Measurements from ENCODE around the gene MICU1. TPM values are rescaled to one million over a fixed set of nuclear protein-coding genes. Genes with fewer than 3 reads are reported as not detected.

MICU1 gene
- total and polyA plus RNA-seq, 8 donors = 25.9 to 212 (median 42.4) TPM

DNA sequence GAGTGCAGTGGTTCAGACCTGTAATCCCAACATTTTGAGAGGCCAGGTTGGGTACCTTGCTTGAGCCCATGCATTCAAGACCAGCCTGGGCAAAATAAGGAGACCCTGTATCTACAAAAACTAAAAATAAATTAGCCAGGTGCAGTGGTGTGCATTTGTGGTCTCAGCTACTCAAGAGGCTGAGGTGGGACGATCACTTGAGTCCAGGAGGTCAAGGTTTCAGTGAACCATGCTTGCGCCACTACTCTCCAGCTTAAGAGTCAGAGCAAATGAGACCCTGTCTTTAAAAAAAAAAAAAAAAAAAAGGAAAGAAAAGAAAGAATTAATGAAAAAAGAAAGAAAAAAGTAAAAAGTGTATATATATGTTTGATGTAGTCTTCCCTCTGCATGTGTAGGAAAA lies 24.7 kb downstream of the MICU1 start:
- H3K36me3 ChIP-seq = peaks cover 0 to 4% (median 0%) of the 10 kb centered on the region in 4 donors
- no peak overlapping the region for H3K4me3 ChIP-seq
- WGBS, 5 donors = 93 to 98% (median 95%) methylated on average over 2 of the region's 2 CpGs
- H3K27me3 ChIP-seq = no peaks in the 10 kb centered on the region
- H3K27ac ChIP-seq = no peak overlapping the region
- H3K4me1 ChIP-seq = peaks cover 0 to 19% (median 8%) of the 10 kb centered on the region in 4 donors
- no peak for DNase-seq
- TF ChIP-seq EP300 (IDR thresholded peaks at IDR 0.05) (no peak), POLR2A (IDR thresholded peaks at IDR 0.05) (no peak), POLR2AphosphoS5 (IDR thresholded peaks at IDR 0.05) (no peak)
- TF ChIP-seq, protein P1, sequence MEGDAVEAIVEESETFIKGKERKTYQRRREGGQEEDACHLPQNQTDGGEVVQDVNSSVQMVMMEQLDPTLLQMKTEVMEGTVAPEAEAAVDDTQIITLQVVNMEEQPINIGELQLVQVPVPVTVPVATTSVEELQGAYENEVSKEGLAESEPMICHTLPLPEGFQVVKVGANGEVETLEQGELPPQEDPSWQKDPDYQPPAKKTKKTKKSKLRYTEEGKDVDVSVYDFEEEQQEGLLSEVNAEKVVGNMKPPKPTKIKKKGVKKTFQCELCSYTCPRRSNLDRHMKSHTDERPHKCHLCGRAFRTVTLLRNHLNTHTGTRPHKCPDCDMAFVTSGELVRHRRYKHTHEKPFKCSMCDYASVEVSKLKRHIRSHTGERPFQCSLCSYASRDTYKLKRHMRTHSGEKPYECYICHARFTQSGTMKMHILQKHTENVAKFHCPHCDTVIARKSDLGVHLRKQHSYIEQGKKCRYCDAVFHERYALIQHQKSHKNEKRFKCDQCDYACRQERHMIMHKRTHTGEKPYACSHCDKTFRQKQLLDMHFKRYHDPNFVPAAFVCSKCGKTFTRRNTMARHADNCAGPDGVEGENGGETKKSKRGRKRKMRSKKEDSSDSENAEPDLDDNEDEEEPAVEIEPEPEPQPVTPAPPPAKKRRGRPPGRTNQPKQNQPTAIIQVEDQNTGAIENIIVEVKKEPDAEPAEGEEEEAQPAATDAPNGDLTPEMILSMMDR (IDR thresholded peaks at IDR 0.05) = no peak
- no peaks in the 10 kb centered on the region for H3K9me3 ChIP-seq
- intact Hi-C loops (cut with DNase I; ENCODE audit: low total_unique reads) = no loop called here

DNA sequence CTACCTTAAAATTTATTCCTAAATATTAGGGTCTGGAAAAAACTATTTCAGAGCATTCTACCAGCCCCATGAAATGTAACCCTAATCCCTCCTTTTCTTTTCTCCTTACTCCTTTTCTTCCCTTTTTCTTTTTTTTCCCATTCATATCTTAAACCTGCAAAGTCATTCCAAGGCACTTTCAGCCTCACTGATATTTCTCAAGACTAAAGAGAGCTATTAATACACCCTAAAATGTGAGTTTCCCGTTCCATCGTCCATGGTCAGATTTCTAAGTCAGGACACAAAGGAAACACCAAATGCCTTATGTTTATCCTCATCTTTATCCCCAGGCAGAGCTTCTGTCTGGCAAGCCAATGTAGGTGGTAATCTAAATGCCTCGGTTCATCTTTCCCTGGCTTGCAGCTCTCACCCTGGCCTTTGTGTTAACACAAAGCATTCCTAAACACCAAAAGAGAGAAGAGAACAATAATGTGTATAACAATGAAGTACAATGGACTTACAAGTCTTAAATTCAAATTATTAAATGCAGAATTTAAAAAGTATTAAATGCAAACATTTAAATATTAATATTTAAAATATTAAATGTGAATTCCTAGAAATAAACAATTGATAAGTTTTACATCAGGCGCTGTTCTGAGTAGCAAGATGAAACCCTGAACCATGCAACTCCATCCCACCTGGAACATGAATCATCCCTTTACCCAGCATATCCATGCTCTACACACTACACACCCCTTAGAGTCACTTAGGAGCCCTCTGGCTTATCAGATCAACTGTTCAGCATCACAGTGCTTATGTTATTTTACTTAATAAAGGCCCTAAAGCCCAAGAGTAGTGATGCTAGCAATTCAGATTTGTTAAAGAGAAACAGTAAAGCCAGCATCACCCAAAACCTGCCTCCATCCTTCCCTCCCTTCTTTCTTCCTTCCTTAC lies 26.8 kb downstream of the MICU1 start:
- intact Hi-C loops (cut with DNase I; ENCODE audit: low total_unique reads) = no loop called here
- H3K4me3 ChIP-seq = no peak overlapping the region
- H3K27ac ChIP-seq = no peak overlapping the region
- H3K36me3 ChIP-seq = peaks cover 0 to 4% (median 0%) of the 10 kb centered on the region in 4 donors
- no peaks in the 10 kb centered on the region for H3K27me3 ChIP-seq
- DNase-seq = no peak
- H3K9me3 ChIP-seq = no peaks in the 10 kb centered on the region
- 73 to 89% (median 83%) methylated on average over 4 of the region's 4 CpGs for WGBS, 5 donors
- peaks cover 0 to under 1% (median 0%) of the 10 kb centered on the region in 4 donors for H3K4me1 ChIP-seq
- TF ChIP-seq POLR2AphosphoS5 (IDR thresholded peaks at IDR 0.05) (no peak), EP300 (IDR thresholded peaks at IDR 0.05) (no peak), POLR2A (IDR thresholded peaks at IDR 0.05) (no peak)
- TF ChIP-seq, protein P1 (IDR thresholded peaks at IDR 0.05) = no peak

DNA sequence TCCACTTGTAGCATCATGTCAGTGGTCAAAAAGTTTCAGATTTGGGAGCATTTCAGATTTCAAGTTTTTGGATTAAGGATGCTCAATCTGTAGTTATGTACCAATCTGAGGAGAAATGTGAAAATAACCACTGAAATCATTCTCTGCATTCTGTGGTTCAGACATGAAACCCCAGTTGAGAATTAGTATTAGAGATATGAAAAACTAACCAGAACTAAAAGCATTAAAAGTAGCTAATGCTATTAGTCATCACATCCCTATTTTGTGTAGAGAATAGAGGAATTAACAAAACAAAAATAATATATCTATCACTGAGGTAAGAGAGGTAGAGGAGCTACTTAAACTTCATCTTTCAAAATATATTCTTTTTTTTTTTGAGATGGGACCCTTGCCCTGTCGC lies 28.0 kb downstream of the MICU1 start:
- Histone ChIP-seq H3K27ac (no peak overlapping the region), H3K9me3 (no peaks in the 10 kb centered on the region), H3K36me3 (peaks cover 0 to 4% (median 0%) of the 10 kb centered on the region in 4 donors), H3K4me3 (no peak overlapping the region), H3K27me3 (no peaks in the 10 kb centered on the region), H3K4me1 (no peaks in the 10 kb centered on the region)
- DNase-seq = no peak
- intact Hi-C loops (cut with DNase I; ENCODE audit: low total_unique reads) = no loop called here
- no peak for TF ChIP-seq POLR2AphosphoS5 (IDR thresholded peaks at IDR 0.05)
- no peak for TF ChIP-seq POLR2A (IDR thresholded peaks at IDR 0.05)
- TF ChIP-seq EP300 (IDR thresholded peaks at IDR 0.05) = no peak
- TF ChIP-seq, protein P1 (IDR thresholded peaks at IDR 0.05) = no peak
- WGBS, 5 donors = 86 to 100% (median 96%) methylated on average over 1 of the region's 1 CpG

DNA sequence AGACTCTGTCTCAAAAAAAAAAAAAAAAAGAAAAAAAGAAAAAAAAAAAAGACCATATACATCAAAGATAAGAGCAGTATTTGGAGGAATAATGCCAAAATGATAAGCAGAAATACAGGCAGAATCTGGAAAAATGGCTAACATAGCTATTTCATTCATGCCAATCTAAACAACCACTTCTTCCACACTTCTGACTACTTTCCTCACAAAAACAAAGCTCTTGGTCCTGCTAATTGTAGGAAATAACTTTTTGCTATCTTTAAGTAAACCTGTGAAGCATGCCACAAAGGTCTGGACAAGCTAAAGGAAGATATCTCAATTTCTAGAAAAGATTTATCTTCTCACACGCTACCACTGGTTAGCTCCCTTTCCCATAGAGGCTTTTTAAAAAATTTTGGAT lies 30.4 kb downstream of the MICU1 start:
- Histone ChIP-seq H3K4me1 (no peaks in the 10 kb centered on the region), H3K27me3 (no peaks in the 10 kb centered on the region), H3K36me3 (no peaks in the 10 kb centered on the region), H3K9me3 (no peaks in the 10 kb centered on the region), H3K4me3 (no peak overlapping the region), H3K27ac (no peak overlapping the region)
- DNase-seq = no peak
- 64 to 87% (median 76%) methylated on average over 1 of the region's 1 CpG for WGBS, 5 donors
- TF ChIP-seq, protein P1 (IDR thresholded peaks at IDR 0.05) = no peak
- TF ChIP-seq POLR2AphosphoS5 (IDR thresholded peaks at IDR 0.05) = no peak
- TF ChIP-seq POLR2A (IDR thresholded peaks at IDR 0.05) = no peak
- no peak for TF ChIP-seq EP300 (IDR thresholded peaks at IDR 0.05)
- intact Hi-C loops (cut with DNase I; ENCODE audit: low total_unique reads) = no loop called here
